GM18511 (cell line): ENCODE results near the gene MYDGF.
A peak's percentile ranks its signal among the peaks of the same experiment; 100 is the strongest.
"Not testable (repeated sequence)": the region's sequence is repeated elsewhere in the genome, so short reads cannot be mapped to it uniquely, and the experiment has no call there.

ENCODE experiments used
- ATAC-seq: cut with Tn5 transposase; IDR thresholded peaks from one replicate; pipeline ENCODE4 v1.9.1; 2021; ENCODE audit warnings: mild to moderate bottlenecking, moderate library complexity; ENCODE audit not compliant: unreplicated experiment

Gene MYDGF

GRCh38 chr19:4669723-4670480 lies at the start of gene MYDGF:
Gene MYDGF, minus strand, starts transcription at chr19:4670342. Its CDS starts 8 bp downstream, at chr19:4670334.
- peak; percentile 80 for ATAC-seq

- no peak for ATAC-seq
These were observed 49.3 kb upstream of the MYDGF start for GRCh38 chr19:4719499-4719866.

GRCh38 chr19:4717966-4718701 lies 48.0 kb upstream of the MYDGF start:
- ATAC-seq = no peak

GRCh38 chr19:4717191-4717965 lies 47.2 kb upstream of the MYDGF start:
- ATAC-seq = no peak

GRCh38 chr19:4715529-4716221 lies 45.5 kb upstream of the MYDGF start:
- no peak for ATAC-seq

- not testable (repeated sequence) for ATAC-seq
These were observed 45.0 kb upstream of the MYDGF start for GRCh38 chr19:4715178-4715528.

- no peak for ATAC-seq
These were observed 43.9 kb upstream of the MYDGF start for GRCh38 chr19:4714016-4714415.

GRCh38 chr19:4713384-4713951 lies 43.3 kb upstream of the MYDGF start:
- no peak for ATAC-seq

- no peak for ATAC-seq
These were observed 42.6 kb upstream of the MYDGF start for GRCh38 chr19:4712771-4713170.

- no peak for ATAC-seq
These were observed 41.1 kb upstream of the MYDGF start for GRCh38 chr19:4711211-4711610.

GRCh38 chr19:4710281-4710600 lies 40.1 kb upstream of the MYDGF start:
- ATAC-seq = no peak

GRCh38 chr19:4709440-4710280 lies 39.5 kb upstream of the MYDGF start:
- no peak for ATAC-seq

- ATAC-seq = no peak
These were observed 38.0 kb upstream of the MYDGF start for GRCh38 chr19:4707956-4708650.

- no peak for ATAC-seq
These were observed 37.2 kb upstream of the MYDGF start for GRCh38 chr19:4707322-4707721.

GRCh38 chr19:4705413-4706131 lies 35.4 kb upstream of the MYDGF start:
- no peak for ATAC-seq

GRCh38 chr19:4704317-4704673 lies 34.2 kb upstream of the MYDGF start:
- ATAC-seq = no peak

GRCh38 chr19:4703671-4704316 lies 33.7 kb upstream of the MYDGF start:
- no peak for ATAC-seq

- no peak for ATAC-seq
These were observed 32.6 kb upstream of the MYDGF start for GRCh38 chr19:4702764-4703163.
